NCI-H226 (cell line): ENCODE measurements around the gene VPS8.

Experiments used
- DNase-seq: peaks from one replicate; pipeline ENCODE4 v3.0.0-alpha.2; 2015

Gene VPS8

GRCh38 chr3:185065059-185065458 lies 253.1 kb downstream of the VPS8 start:
- no peak for DNase-seq

- DNase-seq = no peak
Observed at GRCh38 chr3:185066251-185066650, 254.3 kb downstream of the VPS8 start.

GRCh38 chr3:185067173-185067572 lies 255.2 kb downstream of the VPS8 start:
- DNase-seq = no peak

GRCh38 chr3:185069037-185070030 lies 257.4 kb downstream of the VPS8 start:
- DNase-seq = no peak

GRCh38 chr3:185070491-185071286 lies 258.7 kb downstream of the VPS8 start:
- peak; percentile 21 for DNase-seq

- DNase-seq = no peak
Observed at GRCh38 chr3:185071287-185071800, 259.4 kb downstream of the VPS8 start.

GRCh38 chr3:185075547-185075946 lies 263.6 kb downstream of the VPS8 start:
- DNase-seq = no peak

- DNase-seq = no peak
Observed at GRCh38 chr3:185076219-185076618, 264.3 kb downstream of the VPS8 start.

- no peak for DNase-seq
Observed at GRCh38 chr3:185079625-185080024, 267.7 kb downstream of the VPS8 start.

GRCh38 chr3:185081521-185081920 lies 269.6 kb downstream of the VPS8 start:
- DNase-seq = no peak

- no peak for DNase-seq
Observed at GRCh38 chr3:185082149-185082548, 270.2 kb downstream of the VPS8 start.

- no peak for DNase-seq
Observed at GRCh38 chr3:185082829-185083228, 270.9 kb downstream of the VPS8 start.

- DNase-seq = no peak
Observed at GRCh38 chr3:185084402-185084801, 272.4 kb downstream of the VPS8 start.

GRCh38 chr3:185084901-185085300 lies 272.9 kb downstream of the VPS8 start:
- DNase-seq = peak; percentile 72

- DNase-seq = no peak
Observed at GRCh38 chr3:185087419-185087818, 275.5 kb downstream of the VPS8 start.

- DNase-seq = peak; percentile 68
Observed at GRCh38 chr3:185089343-185089742, 277.4 kb downstream of the VPS8 start.

- DNase-seq = no peak
Observed at GRCh38 chr3:185089751-185090150, 277.8 kb downstream of the VPS8 start.

- DNase-seq = no peak
Observed at GRCh38 chr3:185090811-185091210, 278.8 kb downstream of the VPS8 start.

GRCh38 chr3:185093116-185093515 lies 281.1 kb downstream of the VPS8 start:
- DNase-seq = no peak

GRCh38 chr3:185094697-185095096 lies 282.7 kb downstream of the VPS8 start:
- DNase-seq = no peak
